Activated naive CD4-positive, alpha-beta T cell treated with anti-CD3 and anti-CD28 coated beads, Interleukin-2, amount 50 U/mL, for 24 hours (primary cell): Measurements from ENCODE around the gene SMARCAL1.
A peak's percentile ranks its signal among the peaks of the same experiment; 100 is the strongest.

ENCODE experiments used
- H3K27ac Mint-ChIP-seq: one replicate; pipeline ENCODE4 v1.8.0; 2021; ENCODE audit warnings: mild to moderate bottlenecking, mixed read lengths
- H3K27me3 Mint-ChIP-seq: one replicate; pipeline ENCODE4 v1.8.0; 2021; ENCODE audit warnings: mixed read lengths
- H3K36me3 Mint-ChIP-seq: one replicate; pipeline ENCODE4 v1.8.0; 2021; ENCODE audit warnings: mixed read lengths
- H3K4me1 Mint-ChIP-seq: one replicate; pipeline ENCODE4 v1.8.0; 2021; ENCODE audit warnings: mixed read lengths
- H3K4me3 Mint-ChIP-seq: one replicate; pipeline ENCODE4 v1.8.0; 2021; ENCODE audit warnings: mild to moderate bottlenecking, mixed read lengths
- H3K9me3 Mint-ChIP-seq: one replicate; pipeline ENCODE4 v1.8.0; 2021; ENCODE audit warnings: mixed read lengths

The SMARCAL1 gene

GRCh38 chr2:216387262-216387661, 25.0 kb upstream of the SMARCAL1 start:
- H3K36me3 Mint-ChIP-seq, result no peaks in the 10 kb centered on the region
- H3K4me3 Mint-ChIP-seq, result no peak overlapping the region
- no peak overlapping the region for H3K27ac Mint-ChIP-seq
- H3K27me3 Mint-ChIP-seq, result no peaks in the 10 kb centered on the region
- peaks cover 18% of the 10 kb centered on the region for H3K4me1 Mint-ChIP-seq
- H3K9me3 Mint-ChIP-seq, result no peaks in the 10 kb centered on the region

DNA sequence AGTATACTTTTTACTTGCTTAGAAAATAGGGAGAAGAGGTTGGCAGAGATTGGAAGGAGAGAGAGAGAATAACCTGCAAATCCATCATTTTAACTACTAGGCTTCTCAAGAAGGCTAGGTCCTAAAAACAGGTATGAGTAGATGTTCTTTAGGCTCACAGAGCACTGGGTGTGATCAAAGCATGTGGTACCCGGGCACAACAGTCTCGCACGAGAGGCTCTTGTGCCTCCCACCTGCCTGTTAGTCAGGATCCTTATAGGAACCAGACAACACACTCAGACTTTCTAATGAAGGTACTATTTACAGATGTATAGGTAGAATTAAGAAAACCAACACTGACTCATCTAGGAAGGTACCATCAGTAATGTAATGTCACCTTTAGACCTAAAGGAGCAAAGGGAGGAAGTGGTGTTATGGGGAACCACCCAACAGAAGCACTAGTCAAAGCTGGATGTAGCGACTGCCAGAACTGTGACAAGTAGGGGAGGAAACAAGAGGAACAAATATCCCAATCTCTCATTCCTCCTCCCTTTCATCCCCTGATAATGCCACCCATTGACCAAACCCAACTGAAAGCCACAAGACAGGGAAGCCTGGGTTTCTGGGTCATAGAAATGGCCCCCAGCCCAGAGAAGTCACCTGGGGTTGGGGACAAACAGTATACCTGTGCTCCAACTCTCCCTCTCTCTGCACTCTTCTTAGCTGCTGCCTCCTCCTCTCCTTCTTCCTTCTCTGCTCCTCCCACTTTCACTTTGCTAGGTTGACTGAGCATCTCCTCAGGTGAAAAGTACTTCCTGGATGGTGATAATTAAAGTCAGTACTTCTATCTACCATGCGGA, 24.0 kb upstream of the SMARCAL1 start:
- peaks cover 18% of the 10 kb centered on the region for H3K4me1 Mint-ChIP-seq
- H3K9me3 Mint-ChIP-seq, result no peaks in the 10 kb centered on the region
- H3K36me3 Mint-ChIP-seq, result no peaks in the 10 kb centered on the region
- peak overlapping the region; percentile 48 for H3K4me3 Mint-ChIP-seq
- peak overlapping the region; percentile 94 for H3K27ac Mint-ChIP-seq
- H3K27me3 Mint-ChIP-seq, result no peaks in the 10 kb centered on the region

DNA sequence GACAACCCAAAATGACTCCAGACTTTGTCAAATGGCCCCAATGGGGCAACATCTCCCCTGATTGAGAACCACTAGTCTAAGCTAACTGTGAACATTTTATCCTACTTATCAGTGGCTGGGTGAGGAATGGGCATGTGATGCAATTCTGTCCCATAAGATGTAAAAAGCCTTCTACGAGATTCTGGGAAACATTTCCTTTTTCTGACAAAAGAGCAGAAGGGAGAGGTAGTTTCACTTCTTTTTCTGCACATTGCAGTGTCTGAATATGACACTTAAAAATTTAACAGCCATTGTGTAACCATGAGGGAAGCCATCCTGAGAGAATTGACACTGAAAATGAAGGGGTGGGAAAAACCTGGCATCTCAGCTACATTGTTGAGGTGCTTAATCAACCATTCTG, 22.7 kb upstream of the SMARCAL1 start:
- no peaks in the 10 kb centered on the region for H3K36me3 Mint-ChIP-seq
- H3K27ac Mint-ChIP-seq, result no peak overlapping the region
- H3K9me3 Mint-ChIP-seq, result no peaks in the 10 kb centered on the region
- peaks cover 18% of the 10 kb centered on the region for H3K4me1 Mint-ChIP-seq
- H3K27me3 Mint-ChIP-seq, result no peaks in the 10 kb centered on the region
- H3K4me3 Mint-ChIP-seq, result no peak overlapping the region

DNA sequence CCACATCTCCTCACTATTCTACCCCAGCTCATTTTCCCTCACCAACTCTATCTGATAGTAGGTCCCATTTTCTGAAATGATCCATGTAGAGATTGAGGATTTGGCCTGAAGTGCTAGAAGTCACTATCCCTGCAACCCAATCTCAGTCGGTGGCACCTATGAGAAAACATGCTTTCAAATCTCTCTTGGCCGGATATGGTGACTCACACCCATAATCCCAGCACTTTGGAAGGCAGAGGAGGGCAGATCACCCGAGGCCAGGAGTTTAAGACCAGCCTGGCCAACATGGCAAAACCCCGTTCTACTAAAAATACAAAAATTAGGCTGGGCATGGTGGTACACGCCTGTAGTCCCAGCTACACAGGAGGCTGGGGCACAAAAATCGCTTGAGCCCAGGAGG, 20.9 kb upstream of the SMARCAL1 start:
- Mint-ChIP-seq H3K9me3 (no peaks in the 10 kb centered on the region), H3K27me3 (no peaks in the 10 kb centered on the region), H3K36me3 (no peaks in the 10 kb centered on the region), H3K4me1 (peaks cover 18% of the 10 kb centered on the region), H3K27ac (no peak overlapping the region), H3K4me3 (no peak overlapping the region)

- no peaks in the 10 kb centered on the region for H3K36me3 Mint-ChIP-seq
- H3K4me1 Mint-ChIP-seq, result peaks cover 18% of the 10 kb centered on the region
- H3K27ac Mint-ChIP-seq, result no peak overlapping the region
- H3K4me3 Mint-ChIP-seq, result no peak overlapping the region
- no peaks in the 10 kb centered on the region for H3K27me3 Mint-ChIP-seq
- no peaks in the 10 kb centered on the region for H3K9me3 Mint-ChIP-seq
These were observed 20.2 kb upstream of the SMARCAL1 start for GRCh38 chr2:216392018-216392562.

DNA sequence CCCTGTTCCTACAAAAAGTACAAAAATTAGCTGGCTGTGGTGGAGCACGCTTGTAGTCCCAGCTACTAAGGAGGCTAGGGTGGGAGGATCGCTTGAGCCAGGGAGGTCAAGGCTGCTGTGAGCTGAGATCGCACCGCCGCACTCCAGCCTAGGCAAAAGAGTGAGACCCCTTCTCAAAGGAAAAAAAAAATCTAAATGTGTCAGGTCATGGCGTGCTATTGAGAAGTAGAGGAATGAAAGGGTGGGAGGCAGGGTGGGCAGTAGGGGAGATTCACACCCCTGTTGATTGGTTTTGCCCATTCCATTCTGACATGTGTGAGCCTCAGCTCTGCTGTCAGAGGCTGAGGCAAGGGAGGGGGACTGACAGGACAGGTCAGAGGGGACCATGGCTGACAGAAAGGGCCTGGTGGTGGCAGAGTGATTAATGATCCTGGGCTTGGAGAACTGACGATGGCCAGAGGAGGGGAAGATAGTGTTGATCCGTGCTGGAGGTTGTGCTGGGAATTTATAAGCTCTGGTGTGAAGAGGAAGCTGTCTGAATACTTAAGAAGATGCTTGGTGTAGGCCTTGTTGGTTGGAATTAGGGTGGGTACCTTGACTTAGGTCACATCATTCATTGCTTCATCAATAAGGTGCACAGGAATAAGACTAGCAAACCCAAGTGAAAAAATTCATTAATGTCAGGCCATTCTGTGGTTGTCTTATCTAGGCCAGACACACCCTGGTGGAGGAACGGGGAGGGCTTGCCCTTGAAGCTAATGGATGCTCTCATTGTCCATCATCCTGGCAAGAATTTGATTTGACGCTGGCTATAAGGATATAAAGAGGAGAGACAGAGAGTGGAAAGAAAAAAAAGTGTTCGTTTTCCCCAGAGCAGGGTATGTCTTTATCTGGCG, 19.1 kb upstream of the SMARCAL1 start:
- Mint-ChIP-seq H3K9me3 (no peaks in the 10 kb centered on the region), H3K27ac (no peak overlapping the region), H3K4me1 (peaks cover 10% of the 10 kb centered on the region), H3K4me3 (no peak overlapping the region), H3K27me3 (no peaks in the 10 kb centered on the region), H3K36me3 (no peaks in the 10 kb centered on the region)

- no peaks in the 10 kb centered on the region for H3K4me1 Mint-ChIP-seq
- H3K27me3 Mint-ChIP-seq, result no peaks in the 10 kb centered on the region
- H3K27ac Mint-ChIP-seq, result peak overlapping the region; percentile 30
- no peaks in the 10 kb centered on the region for H3K9me3 Mint-ChIP-seq
- no peaks in the 10 kb centered on the region for H3K36me3 Mint-ChIP-seq
- no peak overlapping the region for H3K4me3 Mint-ChIP-seq
These were observed 17.4 kb upstream of the SMARCAL1 start for GRCh38 chr2:216394881-216395280.

- no peaks in the 10 kb centered on the region for H3K36me3 Mint-ChIP-seq
- H3K27ac Mint-ChIP-seq, result no peak overlapping the region
- H3K27me3 Mint-ChIP-seq, result no peaks in the 10 kb centered on the region
- no peaks in the 10 kb centered on the region for H3K4me1 Mint-ChIP-seq
- H3K4me3 Mint-ChIP-seq, result no peak overlapping the region
- H3K9me3 Mint-ChIP-seq, result no peaks in the 10 kb centered on the region
These were observed 12.7 kb upstream of the SMARCAL1 start for GRCh38 chr2:216399621-216400020.

GRCh38 chr2:216402751-216403150, 9.5 kb upstream of the SMARCAL1 start:
- no peak overlapping the region for H3K4me3 Mint-ChIP-seq
- no peaks in the 10 kb centered on the region for H3K36me3 Mint-ChIP-seq
- H3K4me1 Mint-ChIP-seq, result peaks cover 4% of the 10 kb centered on the region
- H3K27me3 Mint-ChIP-seq, result no peaks in the 10 kb centered on the region
- no peaks in the 10 kb centered on the region for H3K9me3 Mint-ChIP-seq
- H3K27ac Mint-ChIP-seq, result no peak overlapping the region

- no peaks in the 10 kb centered on the region for H3K36me3 Mint-ChIP-seq
- H3K27ac Mint-ChIP-seq, result no peak overlapping the region
- no peaks in the 10 kb centered on the region for H3K9me3 Mint-ChIP-seq
- no peaks in the 10 kb centered on the region for H3K27me3 Mint-ChIP-seq
- H3K4me3 Mint-ChIP-seq, result no peak overlapping the region
- peaks cover 4% of the 10 kb centered on the region for H3K4me1 Mint-ChIP-seq
These were observed 8.2 kb upstream of the SMARCAL1 start for GRCh38 chr2:216404010-216404618.

DNA sequence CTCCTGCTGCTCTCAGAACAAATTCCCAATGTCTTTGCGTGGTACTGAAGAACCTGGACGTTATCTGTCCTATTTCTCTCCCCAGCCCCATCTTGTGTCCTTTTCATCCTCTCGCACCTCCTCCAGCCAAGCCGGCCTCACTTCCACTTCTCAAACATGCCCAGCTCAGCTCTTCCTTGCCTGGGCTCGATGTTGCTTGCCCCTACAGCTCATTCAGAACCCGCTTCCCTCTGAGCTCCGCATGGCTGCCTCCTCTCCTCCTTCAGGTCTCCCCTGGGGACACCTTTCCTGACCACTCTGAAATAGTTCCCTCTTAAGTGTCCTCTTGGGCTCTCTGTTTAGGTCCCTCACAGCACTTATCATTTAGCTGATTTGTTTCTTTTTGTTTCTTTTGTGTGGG, 6.7 kb upstream of the SMARCAL1 start:
- Mint-ChIP-seq H3K9me3 (no peaks in the 10 kb centered on the region), H3K27me3 (no peaks in the 10 kb centered on the region), H3K27ac (no peak overlapping the region), H3K4me1 (peaks cover 4% of the 10 kb centered on the region), H3K36me3 (no peaks in the 10 kb centered on the region), H3K4me3 (no peak overlapping the region)

- H3K27me3 Mint-ChIP-seq, result no peaks in the 10 kb centered on the region
- H3K36me3 Mint-ChIP-seq, result no peaks in the 10 kb centered on the region
- H3K27ac Mint-ChIP-seq, result no peak overlapping the region
- no peak overlapping the region for H3K4me3 Mint-ChIP-seq
- no peaks in the 10 kb centered on the region for H3K9me3 Mint-ChIP-seq
- H3K4me1 Mint-ChIP-seq, result peaks cover 8% of the 10 kb centered on the region
These were observed 5.5 kb upstream of the SMARCAL1 start for GRCh38 chr2:216406826-216407225.

- Mint-ChIP-seq H3K4me1 (peaks cover 24% of the 10 kb centered on the region), H3K36me3 (no peaks in the 10 kb centered on the region), H3K9me3 (no peaks in the 10 kb centered on the region), H3K27ac (peak overlapping the region; percentile 17), H3K4me3 (no peak overlapping the region), H3K27me3 (no peaks in the 10 kb centered on the region)
These were observed 3.6 kb upstream of the SMARCAL1 start for GRCh38 chr2:216408426-216409290.

GRCh38 chr2:216410550-216410949, 1.7 kb upstream of the SMARCAL1 start:
- peaks cover under 1% of the 10 kb centered on the region for H3K36me3 Mint-ChIP-seq
- no peak overlapping the region for H3K4me3 Mint-ChIP-seq
- H3K9me3 Mint-ChIP-seq, result no peaks in the 10 kb centered on the region
- H3K27me3 Mint-ChIP-seq, result no peaks in the 10 kb centered on the region
- no peak overlapping the region for H3K27ac Mint-ChIP-seq
- H3K4me1 Mint-ChIP-seq, result peaks cover 27% of the 10 kb centered on the region

GRCh38 chr2:216413882-216414281, 1.6 kb downstream of the SMARCAL1 start:
- Mint-ChIP-seq H3K36me3 (peaks cover 3% of the 10 kb centered on the region), H3K27ac (no peak overlapping the region), H3K4me1 (peaks cover 41% of the 10 kb centered on the region), H3K27me3 (no peaks in the 10 kb centered on the region), H3K4me3 (peak overlapping the region; percentile 98), H3K9me3 (no peaks in the 10 kb centered on the region)
